NCI-H2107 (cell line): ENCODE data around the gene CNEP1R1.
"Not testable (repeated sequence)": the region's sequence is repeated elsewhere in the genome, so short reads cannot be mapped to it uniquely, and the experiment has no call there.

Experiments used
- DNase-seq: peaks from one replicate; lab custom pipeline; 2025; lab: John Stamatoyannopoulos, UW

The CNEP1R1 gene, protein sequence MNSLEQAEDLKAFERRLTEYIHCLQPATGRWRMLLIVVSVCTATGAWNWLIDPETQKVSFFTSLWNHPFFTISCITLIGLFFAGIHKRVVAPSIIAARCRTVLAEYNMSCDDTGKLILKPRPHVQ

DNA sequence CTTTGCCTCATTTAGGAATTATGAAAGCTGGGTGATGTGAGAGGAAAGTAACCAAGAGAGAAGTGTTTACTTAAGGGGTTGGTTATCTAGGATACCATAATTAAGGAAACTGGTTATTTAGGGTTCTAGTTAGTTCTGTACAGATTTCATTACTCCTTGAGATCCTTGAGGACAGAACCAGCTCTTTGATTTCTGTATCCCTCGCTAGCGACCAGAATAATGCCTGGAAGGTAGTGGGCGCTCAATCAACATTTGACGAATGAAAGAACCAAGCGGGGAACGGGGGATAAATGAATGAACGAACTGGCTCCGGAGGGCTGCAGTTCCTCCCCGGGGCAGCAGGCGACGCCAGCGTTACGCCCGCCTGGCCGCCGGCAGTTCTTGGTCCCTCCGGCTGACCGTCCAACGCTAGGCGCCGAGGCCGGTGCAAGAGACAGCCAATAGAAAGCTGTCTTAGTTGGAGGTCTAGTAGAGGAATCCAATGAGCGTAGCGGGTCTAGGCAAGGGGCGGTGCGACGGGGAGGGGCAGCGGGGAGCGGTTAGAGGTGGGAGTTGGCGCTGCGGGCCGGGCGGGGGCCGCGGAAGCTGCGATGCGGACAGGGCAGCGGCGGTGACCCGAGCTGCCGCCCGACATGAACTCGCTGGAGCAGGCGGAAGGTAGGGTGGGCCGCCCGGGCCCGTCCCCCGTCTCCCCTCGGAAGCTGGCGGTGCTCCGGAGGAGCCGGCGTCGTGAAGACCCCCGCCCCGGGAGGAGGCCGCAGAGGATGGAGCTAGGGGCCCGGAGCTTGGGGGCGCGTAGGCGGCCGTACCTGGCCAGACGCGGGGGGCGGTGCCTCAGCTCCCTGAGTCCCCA lies at the start of gene CNEP1R1:
TSS of gene CNEP1R1 (plus strand) at position 542 of the 853 bp plus-strand sequence. CDS start at position 633, 91 bp downstream.
- peak; percentile 91 for DNase-seq

DNA sequence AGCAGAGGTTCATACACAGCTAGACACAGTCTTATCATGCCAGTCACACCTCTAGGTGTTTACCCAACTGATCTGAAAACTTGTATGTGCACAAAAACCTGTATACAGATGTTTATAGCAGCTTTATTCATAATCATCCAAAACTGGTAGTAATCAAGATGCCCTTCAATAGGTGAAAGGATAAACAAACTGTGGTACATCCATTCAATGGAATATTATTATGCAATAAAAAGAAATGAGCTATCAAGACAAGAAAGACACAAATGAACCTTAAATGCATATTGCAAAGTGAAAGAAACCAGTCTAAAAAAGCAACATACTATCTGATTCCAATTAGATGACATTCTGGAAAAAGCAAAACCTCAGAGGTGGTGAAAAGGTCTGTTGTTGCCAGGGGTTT lies 47.6 kb upstream of the CNEP1R1 start:
- no peak for DNase-seq

DNA sequence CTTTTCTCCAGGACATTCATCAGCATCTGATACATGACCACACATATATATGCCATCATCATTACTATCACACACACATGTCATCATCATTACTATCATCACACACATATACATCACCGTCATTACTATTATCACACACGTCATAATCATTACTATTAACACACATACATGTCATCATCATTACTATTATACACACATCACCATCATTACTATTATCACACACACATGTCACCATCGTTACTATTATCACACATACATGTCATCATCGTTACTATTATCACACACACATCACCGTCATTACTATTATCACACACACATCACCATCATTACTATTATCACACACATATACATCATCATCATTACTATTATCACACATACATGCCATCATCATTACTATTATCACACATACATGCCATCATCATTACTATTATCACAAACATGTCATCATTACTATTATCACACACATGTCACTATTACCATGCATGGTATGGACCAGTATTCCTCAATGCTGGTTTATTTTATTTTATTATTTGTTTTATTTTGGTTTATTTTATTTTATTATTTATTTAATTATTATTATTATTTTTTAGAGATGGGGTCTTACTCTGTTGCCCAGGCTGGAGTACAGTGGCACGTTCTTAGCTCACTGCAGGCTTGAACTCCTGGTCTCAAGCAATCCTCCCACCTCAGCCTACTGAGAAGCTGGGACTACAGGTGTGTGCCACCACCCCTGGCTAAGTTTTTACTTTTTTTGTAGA lies 46.3 kb upstream of the CNEP1R1 start:
- no peak for DNase-seq

DNA sequence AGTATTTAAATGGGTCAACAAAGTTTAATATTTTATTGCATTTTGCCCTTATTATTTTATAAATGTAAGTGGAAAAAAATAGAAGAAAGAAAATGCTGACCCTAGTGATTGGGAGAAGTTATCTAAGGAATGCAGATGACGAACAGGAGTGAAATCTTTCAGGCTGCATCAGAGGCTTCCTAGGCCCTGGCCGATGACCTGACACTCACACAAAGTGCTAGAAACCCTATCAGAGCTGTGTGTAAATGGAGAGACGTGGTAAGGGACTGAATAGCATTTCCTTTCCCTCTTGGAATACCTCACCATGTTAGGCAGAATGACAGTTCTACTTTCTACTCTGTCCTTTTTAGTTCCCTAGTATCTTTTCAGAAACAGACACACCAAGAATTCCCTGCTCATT lies 44.9 kb upstream of the CNEP1R1 start:
- DNase-seq, result no peak

DNA sequence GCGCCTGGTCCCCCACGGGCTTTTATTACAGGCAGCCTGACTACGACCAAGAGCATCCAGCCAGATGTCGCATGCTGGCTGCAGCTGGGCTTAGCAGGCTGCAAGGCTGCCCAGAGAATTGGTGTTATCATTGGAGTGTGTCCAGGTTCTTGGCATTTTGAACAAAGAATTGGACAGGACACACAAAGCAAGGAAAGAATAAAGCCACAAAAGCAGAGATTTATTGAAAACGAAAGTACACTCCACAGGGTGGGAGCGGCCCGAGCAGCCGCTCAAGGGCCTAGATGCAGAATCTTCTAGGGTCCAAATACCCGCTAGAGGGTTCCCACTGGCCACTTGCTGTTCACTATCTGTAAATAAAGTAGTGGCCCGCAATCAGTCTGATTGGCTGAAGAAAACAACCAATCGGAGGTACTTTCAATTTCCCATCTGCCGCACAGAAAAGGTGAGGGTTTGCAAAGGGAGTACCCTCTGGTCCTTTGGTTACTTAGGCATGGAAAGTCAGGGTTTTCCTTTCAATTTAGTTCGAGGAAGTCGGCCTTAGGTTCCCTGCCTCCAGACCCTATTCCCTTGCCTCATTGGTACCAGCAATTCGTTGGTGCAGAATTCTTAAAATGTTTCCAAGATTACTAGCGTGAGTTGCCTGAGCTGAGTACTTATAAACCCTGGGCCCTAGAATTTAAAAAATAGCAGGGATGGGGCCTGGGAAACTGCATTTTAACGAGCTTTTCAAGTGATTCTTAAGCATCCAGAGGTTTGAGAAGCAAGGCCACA lies 38.5 kb upstream of the CNEP1R1 start:
- DNase-seq, result no peak

DNA sequence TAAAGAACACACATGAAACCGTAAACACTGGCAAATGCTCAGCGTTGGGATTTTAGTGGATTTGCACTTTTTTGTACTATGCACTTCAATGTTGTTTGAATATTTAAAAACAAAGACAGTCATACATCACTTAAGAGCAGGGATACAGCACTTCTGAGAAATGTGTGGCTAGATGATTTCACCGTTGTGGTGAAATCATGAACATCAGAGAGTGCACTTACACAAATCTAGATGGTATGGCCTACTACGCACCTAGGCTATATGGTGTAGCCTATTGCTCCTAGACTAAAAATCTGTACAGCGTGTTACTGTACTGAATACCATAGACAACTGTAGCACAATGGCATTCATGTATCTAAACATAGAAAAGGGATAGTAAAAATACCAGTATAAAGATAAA lies 37.6 kb upstream of the CNEP1R1 start:
- no peak for DNase-seq

DNA sequence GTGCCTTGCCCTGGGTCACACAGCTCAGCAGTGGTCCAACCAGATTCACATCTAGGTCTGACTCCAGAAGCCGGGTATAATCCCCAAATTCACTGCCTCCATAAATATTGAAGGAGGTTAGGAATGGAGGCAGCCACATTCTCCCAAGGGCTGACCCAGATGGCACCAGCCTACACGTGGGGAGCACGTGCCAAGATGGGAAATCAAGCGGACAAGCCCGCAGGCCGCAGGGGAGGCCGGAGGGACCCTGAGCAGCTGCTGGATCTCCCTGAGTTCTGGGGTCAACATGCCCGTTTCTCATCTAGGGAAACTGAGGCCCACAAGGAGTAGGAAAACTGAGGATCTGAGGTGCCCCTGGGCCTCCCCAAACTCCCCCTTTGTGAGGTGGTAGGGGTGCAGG lies 32.2 kb upstream of the CNEP1R1 start:
- no peak for DNase-seq

DNA sequence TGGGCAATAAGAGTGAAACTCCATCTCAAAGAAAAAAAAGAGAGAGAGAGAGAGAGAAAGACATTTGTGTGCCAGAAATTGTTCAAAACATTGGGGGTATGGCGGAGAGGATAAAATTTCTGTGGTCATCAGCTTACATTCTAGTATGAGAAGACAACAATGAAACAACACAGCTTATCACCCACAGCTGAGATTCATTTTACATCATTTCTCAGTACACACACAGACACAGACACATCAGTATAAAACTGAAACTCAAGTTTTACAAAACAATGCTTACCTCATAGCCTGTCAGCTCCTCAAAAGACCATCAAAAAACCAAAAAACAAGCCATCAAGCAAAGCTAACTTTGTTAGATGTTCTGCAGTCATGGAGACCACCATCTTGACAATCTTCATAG lies 31.4 kb upstream of the CNEP1R1 start:
- DNase-seq, result no peak

DNA sequence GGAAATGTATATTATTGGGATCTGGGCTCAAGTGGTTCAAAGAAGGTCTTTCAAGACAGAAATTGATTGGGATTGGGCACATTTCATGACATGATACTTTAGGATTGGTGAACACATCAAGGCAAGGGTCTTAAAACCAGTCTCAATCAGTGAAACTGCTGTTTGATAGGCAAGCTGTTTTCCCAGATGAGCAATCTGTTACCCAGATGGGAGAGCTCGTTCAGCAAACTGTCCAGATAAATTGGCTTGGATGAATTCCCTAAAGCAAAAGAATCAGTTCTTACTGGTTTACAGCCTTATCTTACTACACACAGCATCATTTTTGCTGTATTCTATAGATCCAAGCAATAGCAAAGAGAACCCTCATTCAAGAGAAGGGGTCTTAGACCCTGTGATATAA lies 31.0 kb upstream of the CNEP1R1 start:
- no peak for DNase-seq

DNA sequence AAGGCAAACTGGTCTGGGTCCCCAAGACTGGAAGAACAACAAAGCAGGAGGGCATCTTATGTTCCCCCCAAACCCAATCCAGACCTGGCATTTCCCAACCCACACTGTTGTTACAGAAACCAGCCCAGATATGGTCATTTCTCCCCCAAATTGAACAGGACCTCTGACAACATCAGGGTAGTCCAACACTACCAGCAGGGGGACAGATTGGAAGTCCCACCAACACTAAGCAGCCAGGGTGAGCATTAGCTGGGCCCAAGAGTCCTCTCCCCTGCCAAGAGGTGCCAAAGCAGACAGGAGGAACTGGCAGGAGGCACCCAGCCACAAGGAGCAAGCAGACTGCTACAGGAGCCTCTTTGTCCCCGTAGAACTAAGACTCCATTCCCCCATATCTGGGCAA lies 29.3 kb upstream of the CNEP1R1 start:
- no peak for DNase-seq

DNA sequence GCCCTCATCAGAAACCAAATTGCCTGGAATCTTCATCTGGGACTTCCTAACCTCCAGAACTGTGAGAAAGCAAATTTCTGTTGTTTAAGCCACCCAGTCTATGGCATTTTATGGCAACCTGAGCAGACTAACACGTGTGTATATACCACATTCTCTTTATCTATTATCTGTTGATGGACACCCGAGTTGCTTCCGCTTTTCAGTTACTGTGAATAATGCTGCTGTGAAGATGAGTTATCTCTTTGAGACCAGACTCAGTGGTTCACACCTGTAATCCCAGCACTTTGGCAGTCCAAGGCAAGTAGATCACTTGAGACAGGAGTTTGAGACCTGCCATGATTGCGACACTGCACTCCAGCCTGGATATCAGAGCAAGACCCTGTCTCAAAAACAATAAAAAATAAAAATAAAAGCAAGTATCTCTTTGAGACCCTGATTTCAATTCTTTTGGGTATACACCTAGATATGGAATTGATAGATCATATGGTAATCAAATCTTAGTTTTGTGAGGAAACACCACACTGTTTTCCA lies 27.2 kb upstream of the CNEP1R1 start:
- no peak for DNase-seq

DNA sequence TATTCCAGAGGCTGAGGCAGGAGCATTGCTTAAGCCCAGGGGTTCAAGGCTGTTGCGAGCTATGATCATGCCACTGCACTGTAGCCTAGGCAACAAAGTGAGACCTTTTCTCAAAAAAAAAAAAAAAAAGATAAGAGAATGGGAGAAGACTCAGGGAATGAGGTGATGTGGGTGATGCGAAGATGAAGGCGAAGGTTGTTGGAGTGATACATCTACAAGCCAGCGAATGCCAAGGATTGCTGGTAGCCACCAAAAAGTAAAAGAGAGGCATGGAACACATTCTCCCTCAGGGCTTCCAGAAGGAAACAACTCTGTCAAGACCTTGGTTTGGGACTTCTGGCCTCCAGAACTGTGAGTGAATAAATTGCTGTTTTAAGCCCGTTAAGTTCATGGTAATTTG lies 26.0 kb upstream of the CNEP1R1 start:
- no peak for DNase-seq

DNA sequence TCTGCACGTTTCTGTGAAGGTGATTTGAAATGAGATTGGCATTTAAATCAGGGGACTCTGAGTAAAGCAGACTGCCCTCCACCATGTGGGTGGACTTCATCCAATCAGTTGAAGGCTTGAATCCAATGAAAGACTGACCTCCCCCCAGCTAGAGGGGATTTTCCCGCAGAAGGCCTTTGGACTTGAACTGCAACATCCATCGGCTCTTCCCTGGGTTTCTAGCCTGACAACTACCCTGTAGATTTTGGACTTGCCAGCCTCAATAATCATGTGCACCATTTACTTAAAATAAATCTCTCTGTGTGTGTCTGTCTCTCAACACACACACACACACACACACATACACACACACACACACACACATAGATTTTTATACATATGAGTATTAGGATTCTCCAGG lies 23.9 kb upstream of the CNEP1R1 start:
- no peak for DNase-seq

DNA sequence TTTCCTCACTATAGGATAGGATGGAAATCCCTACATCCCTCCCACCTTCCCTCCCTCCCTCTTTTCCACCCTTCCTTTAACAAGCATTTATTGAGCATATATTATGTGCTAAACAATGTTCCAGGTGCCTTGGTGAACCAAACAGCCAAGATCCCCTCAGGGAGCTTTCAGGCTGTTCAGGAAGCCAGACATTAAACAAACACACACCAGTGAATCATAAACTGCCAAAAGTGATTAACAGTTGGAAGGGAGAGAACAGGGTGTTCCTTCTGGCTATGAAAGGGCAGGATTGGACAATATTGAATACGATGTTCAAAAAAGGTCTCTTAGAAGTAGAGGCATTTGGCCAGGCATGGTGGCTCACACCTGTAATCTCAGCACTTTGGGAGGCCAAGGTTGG lies 22.8 kb upstream of the CNEP1R1 start:
- DNase-seq, result no peak

DNA sequence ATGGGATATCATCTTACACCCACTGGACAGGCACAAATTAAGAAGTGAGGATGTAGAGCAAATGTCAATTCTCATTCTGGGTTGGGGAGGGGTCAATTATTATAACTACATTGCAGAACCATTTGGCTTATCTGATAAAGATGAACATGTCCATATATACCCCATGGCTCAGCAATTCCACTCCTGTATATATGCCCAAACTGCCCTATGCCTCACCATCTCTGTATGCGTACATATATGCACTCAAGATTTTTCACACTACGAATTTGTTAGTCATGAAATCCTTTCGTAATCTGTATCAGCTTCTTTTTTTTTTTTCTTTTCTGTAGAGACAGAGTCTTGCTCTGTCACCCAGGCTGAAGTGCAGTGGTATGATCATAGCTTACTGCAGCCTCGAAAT lies 20.8 kb upstream of the CNEP1R1 start:
- DNase-seq, result no peak

DNA sequence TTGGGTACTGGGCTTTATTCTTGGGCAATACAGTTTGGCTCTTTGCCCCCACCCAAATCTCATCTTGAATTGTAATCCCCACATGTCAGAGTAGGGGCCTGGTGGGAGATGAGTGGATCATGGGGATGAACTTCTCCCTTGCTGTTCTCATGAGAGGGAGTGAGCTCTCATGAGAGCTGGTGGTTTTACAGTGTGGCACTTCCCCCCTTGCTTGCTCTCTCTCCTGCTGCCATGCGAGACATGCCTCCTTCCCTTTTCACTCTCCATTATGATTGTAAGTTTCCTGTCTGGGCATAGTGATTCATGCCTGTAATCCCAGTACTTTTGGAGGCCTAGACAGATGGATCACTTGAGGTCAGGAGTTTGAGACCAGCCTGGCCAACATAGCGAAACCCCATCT lies 18.1 kb upstream of the CNEP1R1 start:
- DNase-seq, result no peak

DNA sequence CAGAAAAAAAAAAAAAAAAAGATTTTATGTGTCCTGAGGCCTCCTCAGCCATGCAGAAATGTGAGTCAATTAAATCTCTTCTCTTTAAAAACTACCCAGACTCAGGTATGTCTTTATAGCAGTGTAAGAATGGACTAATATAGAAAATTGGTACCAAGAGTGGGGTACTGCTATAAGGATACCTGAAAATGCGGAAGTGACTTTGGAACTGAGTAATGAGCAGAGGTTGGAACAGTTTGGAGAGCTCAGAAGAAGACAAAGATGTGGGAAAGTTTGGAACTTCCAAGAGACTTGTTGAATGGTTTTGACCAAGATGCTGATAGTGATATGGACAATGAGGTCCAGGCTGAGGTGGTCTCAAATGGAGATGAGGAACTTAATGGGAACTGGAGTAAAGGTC lies 17.3 kb upstream of the CNEP1R1 start:
- DNase-seq, result no peak

DNA sequence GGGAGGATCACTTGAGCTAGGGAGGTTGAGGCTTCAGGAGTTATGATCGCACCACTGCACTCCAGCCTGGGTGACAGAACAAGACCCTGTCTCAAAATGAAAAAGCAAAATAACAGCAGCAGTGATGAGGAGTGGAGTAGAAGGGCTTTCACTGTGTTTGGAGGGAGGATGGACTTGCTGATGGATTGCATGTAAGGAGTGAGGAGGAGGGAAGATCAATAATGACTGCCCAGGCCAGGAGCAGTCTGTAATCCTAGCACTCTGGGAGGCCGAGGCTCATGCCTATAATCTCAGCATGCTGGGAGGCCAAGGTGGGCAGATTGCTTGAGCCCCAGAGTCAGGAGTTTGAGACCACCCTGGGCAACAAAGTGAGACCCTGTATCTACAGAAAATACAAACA lies 14.8 kb upstream of the CNEP1R1 start:
- DNase-seq, result no peak

DNA sequence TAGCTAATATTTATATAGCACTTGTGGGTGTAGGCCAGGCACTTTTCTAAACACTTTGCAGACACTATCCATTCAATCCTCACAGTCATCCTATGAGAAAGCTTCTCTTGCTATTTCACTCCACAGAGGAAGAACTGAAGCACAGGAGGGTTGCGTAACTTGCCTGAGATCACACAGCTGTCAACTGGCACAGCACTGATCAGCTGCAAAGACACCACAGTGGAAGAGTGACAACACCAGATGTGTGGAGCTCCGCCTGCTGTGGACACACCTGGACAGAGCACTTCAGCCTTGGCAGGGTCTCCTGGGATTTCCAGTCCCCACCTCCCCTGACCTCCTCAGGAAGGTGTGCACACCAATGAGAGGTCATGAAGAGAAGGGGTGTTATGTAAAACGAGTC lies 13.3 kb upstream of the CNEP1R1 start:
- no peak for DNase-seq

DNA sequence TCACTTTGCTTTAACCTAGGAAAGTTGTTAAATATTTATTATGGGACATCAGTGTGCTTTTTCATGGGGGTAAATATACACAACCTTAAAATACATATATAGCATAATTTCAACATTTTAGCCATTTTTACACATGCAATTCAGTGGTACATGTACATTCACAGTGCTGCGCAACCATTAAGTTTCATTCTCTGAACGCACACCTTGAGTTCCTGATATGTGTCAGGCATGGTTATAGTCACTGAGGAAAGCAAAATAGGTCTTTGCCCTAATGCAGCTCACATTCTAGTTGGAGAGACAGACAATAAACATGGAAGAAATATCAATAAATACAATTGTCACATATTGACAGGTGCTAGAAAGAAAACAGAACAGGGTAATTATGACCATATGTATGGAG lies 12.8 kb upstream of the CNEP1R1 start:
- DNase-seq, result no peak

DNA sequence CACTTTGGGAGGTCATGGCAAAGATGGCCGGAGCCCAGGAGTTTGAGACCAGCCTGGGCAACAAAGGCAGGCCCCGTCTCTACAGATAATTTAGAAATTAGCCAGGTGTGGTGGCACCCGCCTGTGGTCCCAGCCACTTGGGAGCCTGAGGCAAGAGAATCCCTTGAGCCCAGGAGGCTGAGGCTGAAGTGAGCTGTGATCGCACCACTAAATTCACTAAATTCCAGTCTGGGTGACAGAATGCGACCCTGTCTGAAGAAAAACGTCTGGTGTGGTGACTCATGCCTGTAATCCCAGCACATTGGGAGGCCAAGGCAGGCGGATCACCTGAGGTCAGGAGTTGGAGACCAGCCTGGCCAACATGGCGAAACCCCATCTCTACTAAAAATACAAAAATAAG lies 10.8 kb upstream of the CNEP1R1 start:
- not testable (repeated sequence) for DNase-seq

DNA sequence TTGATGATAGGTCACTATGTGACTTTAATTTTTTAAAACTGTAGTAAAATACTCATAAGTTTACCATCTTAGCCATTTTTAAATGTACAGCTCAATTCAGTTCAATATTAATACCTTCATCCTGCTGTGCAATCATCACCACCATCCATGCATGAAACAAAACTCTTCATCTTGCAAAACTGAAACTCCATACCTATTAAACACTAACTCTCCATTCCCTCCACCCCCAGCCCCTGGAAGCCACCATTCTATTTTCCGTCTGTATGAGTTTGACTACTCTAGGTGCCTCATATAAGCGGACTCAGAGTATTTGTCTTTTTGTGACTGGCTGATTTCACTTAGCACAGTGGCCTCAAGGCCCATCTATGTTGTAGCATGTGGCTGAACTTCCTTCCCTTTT lies 9.4 kb upstream of the CNEP1R1 start:
- DNase-seq, result no peak
